Spleen (tissue), 7 donors: ENCODE data around the gene PHTF1.

Experiments
- CTCF ChIP-seq, 11 experiments: fragments of 200-600 bp in 7 of 11; fragments of 450-650 bp in 4 of 11; sonication (generic) in 4 of 11; IDR thresholded peaks in 8 of 11; conservative IDR thresholded peaks in 3 of 11; 1 replicate in 7 of 11; 2 replicates in 4 of 11; pipeline versions ENCODE4 v1.4.0 to v1.8.0; 2016 to 2021; ENCODE audit warnings: antibody characterized with exemption in 11 of 11, inconsistent platforms in 4 of 11, mild to moderate bottlenecking in 1 of 11
- POLR2AphosphoS5 ChIP-seq, 3 donors: sonication (generic); formaldehyde crosslinking; IDR thresholded peaks; one replicate each; pipeline ENCODE4 v1.5.1; 2017; ENCODE audit warnings: antibody characterized with exemption in 3 of 3
- donor health status: DM: no; HTN: no; CAD: no; lungs with moderate emphysema.
- donor health status: DM: no; HTN: no; CAD: no.
- donor health status: DM: no; HTN: no; CAD: no.

GRCh38 chr1:113760102-113761080 lies 1.1 kb upstream of the PHTF1 start:
- no peak for TF ChIP-seq CTCF (IDR thresholded peaks at IDR 0.05 in 8 of 11, conservative IDR thresholded peaks at IDR 0.05 in 3 of 11)
- TF ChIP-seq POLR2AphosphoS5 (IDR thresholded peaks at IDR 0.05), result no peak
